Measurements from ENCODE around the gene ZNF692.

Gene ZNF692

GRCh38 chr1:248823517-248824001, 35.3 kb downstream of the ZNF692 start:
- no peak for DNase-seq

GRCh38 chr1:248822148-248823032, 36.5 kb downstream of the ZNF692 start:
- no peak for DNase-seq

- no peak for DNase-seq
Measured at GRCh38 chr1:248821641-248822040, 37.2 kb downstream of the ZNF692 start.

- no peak for DNase-seq
Measured at GRCh38 chr1:248821101-248821500, 37.8 kb downstream of the ZNF692 start.

GRCh38 chr1:248820041-248820585, 38.8 kb downstream of the ZNF692 start:
- no peak for DNase-seq

- no peak for DNase-seq
Measured at GRCh38 chr1:248818505-248819374, 40.1 kb downstream of the ZNF692 start.

- DNase-seq = no peak
Measured at GRCh38 chr1:248817065-248817464, 41.8 kb downstream of the ZNF692 start.

GRCh38 chr1:248816042-248816851, 42.6 kb downstream of the ZNF692 start:
- no peak for DNase-seq

GRCh38 chr1:248815407-248816034, 43.4 kb downstream of the ZNF692 start:
- no peak for DNase-seq

GRCh38 chr1:248814351-248814750, 44.5 kb downstream of the ZNF692 start:
- DNase-seq = no peak

- no peak for DNase-seq
Measured at GRCh38 chr1:248813546-248813945, 45.3 kb downstream of the ZNF692 start.

GRCh38 chr1:248812736-248813425, 46.0 kb downstream of the ZNF692 start:
- DNase-seq = no peak

- no peak for DNase-seq
Measured at GRCh38 chr1:248811514-248812490, 47.1 kb downstream of the ZNF692 start.

GRCh38 chr1:248810727-248811513, 48.0 kb downstream of the ZNF692 start:
- no peak for DNase-seq

- DNase-seq = no peak
Measured at GRCh38 chr1:248810000-248810726, 48.7 kb downstream of the ZNF692 start.

GRCh38 chr1:248808876-248809275, 50.0 kb downstream of the ZNF692 start:
- no peak for DNase-seq

GRCh38 chr1:248807067-248807737, 51.7 kb downstream of the ZNF692 start:
- no peak for DNase-seq

GRCh38 chr1:248805876-248806275, 53.0 kb downstream of the ZNF692 start:
- DNase-seq = no peak
